ENCODE data around the gene ABL2.

The ABL2 gene

DNA sequence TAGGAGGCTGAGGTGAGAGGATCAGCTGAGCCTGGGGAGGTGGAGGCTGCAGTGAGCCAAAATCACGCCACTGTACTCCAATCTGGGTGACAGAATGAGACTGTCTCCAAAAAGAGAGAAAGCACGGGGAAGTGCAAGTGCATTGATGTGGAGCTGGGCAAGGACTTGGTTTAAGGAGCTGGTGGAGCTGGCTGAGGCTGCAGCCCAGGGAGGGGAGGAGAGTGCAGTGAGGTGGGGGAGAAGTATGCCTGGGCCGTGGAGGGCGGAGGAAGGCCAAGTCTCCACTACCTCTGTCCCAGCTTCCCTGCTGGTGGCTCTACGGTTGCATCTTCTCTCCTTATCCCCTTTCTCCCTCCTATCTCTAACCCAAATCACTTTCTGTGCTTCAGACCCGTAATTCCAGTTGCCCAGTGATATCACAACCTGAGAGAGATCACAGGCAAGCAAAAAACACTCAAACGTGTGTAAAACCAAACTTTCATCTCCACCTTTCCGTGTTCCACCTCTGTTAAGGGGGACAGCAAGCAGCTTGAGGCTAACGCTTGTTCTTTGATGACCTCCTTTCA, 136.5 kb downstream of the ABL2 start:
- no peak for DNase-seq (ENCODE audit: low read depth)

DNA sequence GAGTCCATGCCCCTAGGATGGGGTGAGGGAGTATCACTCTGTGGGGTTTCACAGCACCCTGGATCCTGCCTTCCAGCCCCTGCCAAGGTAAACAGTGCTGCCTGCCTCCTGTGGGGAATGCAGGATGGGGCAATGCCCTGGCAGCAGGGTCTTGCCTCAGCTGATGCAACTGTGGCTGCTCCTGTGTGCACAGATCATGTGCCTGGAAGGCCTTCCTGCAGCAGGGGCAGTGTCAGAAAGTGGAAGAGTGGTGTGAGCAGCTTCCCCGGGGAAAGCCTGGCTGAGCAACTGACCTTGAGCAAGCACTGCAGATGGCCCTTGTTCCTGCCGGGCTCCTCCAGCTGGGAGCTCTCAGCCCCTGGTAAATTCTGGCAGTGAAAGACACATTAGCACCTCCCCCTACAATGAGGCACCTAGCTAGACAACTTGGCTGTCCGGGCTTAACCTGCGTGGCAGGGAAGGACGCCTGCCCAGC, 137.7 kb downstream of the ABL2 start:
- peak; percentile 82 for DNase-seq (ENCODE audit: low read depth)

DNA sequence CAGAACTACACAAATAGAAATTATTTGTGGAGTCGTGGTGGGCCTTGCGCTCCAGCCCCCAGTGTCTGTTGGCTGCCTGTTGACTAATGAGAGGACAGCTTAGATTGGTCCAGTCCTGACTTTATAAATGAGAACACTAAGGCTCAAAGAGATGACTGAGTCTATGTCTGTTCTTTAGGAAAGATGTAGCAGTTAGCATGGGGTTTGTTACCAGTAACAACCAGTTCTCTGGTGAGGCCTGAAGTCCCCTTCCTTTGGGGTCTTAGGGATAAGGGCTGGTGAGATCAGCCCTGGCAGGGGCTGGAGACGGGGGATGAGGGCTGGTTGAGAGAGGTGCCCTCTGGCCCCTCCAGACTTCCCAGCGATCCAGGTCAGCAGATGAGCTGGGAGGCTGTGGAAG, 138.6 kb downstream of the ABL2 start:
- DNase-seq (ENCODE audit: low read depth), result no peak

DNA sequence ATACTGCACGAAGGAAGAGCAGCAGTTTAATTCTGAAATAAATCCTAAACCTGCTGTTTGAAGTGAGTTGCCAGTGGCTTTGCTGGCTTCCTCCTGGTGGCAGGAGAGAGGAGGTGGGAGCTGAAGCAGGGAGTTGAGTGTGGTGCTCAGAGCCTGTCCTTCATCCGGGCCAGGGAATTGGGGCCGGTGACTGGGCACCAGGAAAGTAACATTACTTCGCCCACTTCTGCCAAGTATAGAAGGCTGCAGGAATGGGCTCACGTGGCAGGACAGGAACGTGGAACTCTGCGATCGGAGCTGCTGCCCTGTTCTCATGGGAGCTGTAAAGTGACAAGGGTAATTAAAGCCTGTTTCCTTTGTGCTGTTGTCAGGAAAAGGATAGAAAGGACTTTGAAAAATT, 139.0 kb downstream of the ABL2 start:
- no peak for DNase-seq (ENCODE audit: low read depth)

DNA sequence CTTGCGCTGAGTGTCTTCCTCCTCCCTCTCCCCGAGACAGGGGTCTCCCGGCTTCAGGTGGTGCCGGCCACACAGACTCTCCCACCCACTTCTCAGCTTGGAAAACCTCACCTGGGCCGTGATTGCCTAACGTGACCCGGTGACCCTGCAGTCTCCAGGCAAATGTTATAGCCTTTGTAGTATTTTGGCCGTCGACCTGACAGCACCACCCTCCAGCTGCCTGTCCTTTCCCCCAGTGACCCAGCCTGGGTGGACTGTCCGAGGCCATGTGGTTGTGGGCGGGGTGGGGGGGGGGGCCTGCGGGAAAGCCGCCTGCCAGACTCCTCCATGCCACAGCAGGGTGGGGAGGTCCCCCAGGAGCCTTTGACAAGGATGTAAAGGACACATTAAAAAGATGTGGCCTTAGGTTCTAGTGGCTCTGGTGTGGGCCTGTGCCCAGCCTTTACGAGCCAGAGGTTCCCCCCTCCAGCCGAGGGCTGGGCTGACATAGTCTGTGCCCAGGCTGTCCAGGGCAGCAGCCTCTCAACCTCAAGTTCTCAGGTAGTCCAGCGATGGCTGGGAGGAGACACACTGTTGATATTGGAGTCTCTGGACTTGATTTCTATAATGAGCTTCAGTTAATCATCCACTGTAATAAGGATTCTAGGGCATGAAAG, 139.5 kb downstream of the ABL2 start:
- DNase-seq (ENCODE audit: low read depth), result no peak

DNA sequence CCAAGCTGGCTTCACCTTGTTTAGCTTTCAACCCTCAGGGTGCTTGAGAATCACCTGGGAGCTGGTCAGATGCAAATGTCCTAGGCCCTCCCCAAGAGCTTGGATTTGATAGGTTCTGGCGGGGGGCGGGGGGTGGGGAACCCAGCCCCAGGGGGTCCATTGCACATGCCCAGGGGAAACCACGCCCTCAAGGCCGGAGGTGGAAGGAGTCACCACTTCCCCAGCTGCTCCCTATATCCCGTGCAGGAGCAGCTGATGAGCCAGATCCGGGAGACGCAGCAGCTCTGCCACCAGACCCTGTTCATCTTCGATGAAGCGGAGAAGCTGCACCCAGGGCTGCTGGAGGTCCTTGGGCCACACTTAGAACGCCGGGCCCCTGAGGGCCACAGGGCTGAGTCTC, 141.8 kb downstream of the ABL2 start:
- DNase-seq (ENCODE audit: low read depth), result no peak

DNA sequence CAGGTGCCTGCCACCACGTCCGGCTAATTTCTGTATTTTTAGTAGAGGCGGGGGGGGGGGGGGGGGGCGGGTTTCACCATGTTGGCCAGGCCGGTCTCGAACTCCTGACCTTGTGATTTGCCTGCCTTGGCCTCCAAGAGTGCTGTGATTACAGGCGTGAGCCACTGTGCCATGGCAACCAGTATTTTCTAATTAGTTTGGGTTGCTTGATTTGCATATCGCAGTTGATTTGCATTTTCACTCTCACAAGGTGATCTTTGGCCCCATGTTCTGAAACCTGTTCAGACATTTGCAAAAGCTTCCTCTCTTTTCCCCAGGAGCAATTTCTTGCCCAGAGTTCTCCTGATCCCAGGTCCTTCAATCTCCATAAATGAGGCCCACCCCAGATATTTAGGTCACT, 145.9 kb downstream of the ABL2 start:
- DNase-seq (ENCODE audit: low read depth), result no peak

DNA sequence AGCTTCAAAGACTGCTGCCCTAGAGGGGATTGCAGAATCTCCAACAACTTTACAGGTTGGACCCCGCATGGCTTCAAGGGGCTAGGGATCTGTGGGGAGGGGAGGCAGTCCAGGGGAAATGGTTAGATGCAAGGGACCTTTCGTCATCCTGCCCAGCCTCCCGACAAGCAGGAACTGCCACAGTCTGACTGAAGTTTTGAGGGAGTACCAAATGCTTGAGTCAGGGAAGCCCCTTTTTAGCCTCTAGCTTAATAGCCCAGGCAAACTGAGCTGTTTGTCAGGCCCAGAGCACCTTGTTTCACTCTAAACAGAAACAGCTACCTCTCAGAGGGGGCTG, 146.5 kb downstream of the ABL2 start:
- peak; percentile 15 for DNase-seq (ENCODE audit: low read depth)

DNA sequence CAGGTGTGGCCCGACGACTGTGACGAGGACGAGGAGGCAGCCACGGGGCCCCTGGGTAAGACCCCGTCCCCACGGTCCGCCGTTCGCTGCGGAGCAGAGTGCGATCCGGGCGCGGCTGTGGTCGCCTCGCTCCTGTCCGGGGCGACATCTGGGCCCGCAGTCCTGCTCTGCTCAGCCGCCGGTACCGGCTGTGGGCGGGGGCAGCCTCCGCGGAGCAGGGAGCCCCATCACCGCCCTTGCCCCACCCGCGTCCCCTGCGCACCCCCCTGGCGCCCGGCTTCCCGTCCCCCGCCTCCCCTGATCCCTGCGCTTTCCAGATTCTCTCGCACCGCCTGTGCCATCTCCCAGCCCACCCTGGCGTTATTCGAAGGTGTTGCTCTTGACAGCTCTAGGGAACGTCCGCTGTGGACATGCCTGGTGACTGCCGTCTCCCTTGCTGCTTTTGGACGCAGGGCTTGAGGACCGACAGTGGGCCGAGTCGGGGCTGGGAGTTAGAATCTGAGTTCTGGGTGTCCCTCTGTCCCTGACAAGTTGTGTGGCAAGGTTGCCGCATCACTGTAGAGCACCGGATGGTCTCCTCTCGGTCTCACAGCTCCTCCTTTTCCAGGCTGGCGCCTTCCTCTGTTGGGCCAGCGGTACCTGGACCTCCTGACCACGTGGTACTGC, 147.0 kb downstream of the ABL2 start:
- no peak for DNase-seq (ENCODE audit: low read depth)

DNA sequence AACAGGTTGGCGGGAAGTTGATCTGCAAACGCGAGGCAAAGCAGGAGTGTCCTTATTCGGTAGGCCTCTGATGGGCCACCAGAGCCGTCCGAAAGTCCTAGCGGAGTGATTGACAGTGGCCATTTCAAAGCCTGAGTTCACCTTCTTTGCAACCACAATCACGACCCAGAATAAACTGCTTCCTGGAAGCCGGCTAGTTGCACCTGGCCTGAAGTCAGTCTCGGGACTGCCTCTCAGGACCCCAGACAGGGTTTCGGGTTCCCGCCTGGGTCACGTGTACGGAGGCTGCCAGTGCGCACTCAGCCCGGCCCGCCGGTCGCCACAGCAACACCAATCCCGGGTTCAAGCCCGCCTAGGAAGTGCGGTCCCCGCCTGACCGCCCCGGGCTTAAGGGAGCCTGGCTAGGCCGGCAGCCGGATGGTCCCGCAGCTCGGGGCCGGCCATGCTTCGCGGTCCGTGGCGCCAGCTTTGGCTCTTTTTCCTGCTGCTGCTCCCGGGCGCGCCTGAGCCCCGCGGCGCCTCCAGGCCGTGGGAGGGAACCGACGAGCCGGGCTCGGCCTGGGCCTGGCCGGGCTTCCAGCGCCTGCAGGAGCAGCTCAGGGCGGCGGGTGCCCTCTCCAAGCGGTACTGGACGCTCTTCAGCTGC, 147.7 kb downstream of the ABL2 start, which contains the start of gene TOR3A:
TOR3A (plus strand) TSS at position 384 of the 646 bp plus-strand sequence; CDS start at position 443, 59 bp downstream.
- DNase-seq (ENCODE audit: low read depth), result peak; percentile 84

DNA sequence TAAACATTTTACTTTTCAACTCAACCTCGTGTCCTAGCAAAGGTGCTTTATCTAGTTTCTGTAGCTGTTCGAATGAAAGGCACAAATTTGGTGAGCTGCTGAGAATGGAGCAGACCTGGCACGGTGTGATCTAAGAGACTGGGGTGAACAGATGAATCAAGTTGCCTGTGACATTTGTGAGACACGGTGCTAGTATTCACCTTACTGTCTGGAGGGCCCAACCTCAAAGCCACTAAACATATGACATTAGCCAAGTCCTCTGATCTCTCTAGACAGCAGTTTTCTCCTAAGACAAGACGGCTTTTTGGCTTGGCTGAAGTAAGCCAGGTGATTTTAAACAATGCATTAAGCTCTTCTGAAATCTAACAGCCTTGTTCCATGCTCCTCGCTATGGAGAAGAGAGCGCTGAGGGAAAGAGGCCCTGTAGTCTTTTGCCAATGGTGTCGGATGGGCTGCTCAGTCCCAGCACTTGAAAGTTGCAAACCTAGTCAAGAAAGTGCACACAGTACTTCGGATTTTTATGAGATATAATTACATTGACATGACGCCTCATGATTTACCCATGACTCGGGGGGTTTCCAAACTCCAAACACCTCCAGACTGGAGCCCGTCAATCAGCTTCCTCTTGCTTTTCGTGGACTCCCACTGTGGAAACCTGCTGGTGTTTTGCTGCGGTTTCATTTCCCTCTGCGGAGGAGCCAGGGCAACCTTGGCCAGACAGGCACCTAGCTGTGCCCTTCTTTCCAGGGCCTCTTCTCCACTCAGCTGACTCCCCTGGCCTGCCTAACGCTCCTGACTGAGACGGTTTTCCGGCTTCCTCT, 148.4 kb downstream of the ABL2 start:
- no peak for DNase-seq (ENCODE audit: low read depth)

DNA sequence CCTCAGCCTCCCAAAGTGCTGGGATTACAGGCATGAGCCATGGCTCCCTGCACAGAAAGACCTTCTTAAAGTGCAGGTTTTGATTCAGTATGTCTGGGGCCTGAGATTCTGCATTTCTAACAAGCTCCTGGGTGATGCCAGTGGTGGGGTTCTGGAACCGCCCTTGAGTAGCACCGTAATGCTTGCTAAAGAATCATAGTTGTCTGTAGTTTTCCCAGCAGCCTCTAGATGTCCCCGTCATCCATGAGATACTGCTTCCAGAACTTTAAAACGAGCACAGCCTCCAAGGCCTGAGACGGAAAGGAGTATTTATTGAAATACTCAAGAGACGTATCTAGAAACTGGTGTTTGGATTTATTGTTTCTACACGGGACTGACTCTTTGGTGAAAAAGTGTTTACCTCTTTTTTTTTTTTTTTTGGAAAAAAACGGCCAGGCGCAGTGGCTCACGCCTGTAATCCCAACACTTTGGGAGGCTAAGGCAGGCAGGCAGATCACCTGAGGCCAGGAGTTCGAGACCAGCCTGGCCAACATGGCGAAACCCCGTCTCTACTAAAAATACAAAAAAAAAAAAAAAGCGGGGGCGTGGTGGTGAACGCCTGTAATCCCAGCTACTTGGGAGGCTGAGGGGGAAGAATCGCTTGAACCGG, 150.2 kb downstream of the ABL2 start:
- DNase-seq (ENCODE audit: low read depth), result peak; percentile 82

DNA sequence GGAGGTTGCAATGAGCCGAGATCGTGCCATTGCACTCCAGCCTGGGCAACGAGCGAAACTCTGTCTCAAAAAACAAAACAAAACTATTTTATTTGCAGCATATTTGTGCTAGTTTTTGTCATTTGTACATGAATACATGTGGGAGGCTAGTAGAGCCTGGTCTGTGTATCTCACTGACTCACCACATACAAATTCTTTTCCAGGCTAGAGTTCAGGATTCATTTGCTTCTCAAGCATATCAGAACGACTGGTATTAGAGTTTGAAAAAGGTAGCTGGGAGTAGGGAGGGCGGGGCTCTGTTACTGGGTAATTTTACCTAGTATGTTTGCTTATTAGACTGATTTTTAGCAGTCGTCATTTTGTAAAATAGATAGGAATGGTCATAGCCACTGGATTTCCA, 152.1 kb downstream of the ABL2 start:
- DNase-seq (ENCODE audit: low read depth), result peak; percentile 88

DNA sequence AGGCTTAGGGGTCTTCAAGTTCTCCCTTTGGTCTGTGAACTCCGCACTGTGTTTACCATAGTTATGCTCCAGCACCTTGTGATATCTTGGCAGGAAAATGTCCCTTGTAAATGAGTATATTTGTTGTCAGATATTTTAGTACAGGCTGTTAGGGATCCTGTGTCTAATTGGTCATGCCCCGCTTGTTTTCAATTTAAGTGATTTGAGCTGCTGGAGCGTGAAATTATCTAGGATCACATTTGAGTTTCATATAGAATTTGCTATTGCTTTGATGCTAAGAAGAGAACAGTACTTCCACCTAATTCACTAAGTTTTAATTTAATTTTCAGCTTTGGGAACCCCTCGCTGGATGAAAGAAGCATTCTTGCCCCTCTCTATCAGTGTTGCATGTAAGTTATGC, 163.0 kb downstream of the ABL2 start:
- no peak for DNase-seq (ENCODE audit: low read depth)

DNA sequence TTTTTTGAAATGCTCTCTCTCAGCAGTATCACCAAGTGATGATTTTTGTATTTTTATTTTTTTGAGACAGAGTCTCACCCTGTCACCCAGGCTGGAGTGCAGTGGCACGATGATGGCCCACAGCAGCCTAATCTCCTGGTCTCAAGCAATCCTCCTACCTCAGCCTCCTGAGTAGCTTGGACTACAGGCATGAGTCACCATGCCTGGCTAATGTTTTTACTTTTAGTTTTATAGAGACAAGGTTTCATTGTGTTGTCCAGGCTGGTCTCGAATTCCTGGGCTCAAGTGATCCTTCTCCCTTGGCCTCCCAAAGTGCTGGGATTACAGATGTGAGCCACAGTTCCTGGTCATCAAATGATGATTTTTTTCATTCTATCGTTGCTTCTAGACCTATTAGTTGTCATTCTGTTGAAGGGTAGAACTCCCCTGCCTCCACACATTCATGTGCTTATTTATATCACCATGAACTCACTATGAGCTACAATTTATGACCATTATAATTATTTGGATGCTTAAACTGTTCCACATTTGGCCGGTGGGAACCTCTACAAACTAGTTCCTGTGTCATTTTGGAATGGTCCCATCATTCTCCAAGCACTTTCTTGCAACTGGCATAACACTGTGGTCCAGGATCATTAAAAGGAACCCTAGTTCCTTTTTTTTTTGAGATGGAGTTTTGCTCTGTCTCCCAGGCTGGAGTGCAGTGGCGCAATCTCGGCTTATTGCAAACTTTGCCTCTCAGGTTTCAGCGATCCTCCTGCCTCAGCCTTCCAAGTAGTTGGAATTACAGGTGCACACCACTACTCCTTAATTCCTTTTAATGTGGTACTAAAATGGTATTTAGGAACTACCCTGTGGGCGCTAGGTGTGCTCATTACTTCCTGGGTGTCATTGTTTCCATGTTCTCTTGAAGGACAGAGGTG, 167.9 kb downstream of the ABL2 start:
- DNase-seq (ENCODE audit: low read depth), result no peak

DNA sequence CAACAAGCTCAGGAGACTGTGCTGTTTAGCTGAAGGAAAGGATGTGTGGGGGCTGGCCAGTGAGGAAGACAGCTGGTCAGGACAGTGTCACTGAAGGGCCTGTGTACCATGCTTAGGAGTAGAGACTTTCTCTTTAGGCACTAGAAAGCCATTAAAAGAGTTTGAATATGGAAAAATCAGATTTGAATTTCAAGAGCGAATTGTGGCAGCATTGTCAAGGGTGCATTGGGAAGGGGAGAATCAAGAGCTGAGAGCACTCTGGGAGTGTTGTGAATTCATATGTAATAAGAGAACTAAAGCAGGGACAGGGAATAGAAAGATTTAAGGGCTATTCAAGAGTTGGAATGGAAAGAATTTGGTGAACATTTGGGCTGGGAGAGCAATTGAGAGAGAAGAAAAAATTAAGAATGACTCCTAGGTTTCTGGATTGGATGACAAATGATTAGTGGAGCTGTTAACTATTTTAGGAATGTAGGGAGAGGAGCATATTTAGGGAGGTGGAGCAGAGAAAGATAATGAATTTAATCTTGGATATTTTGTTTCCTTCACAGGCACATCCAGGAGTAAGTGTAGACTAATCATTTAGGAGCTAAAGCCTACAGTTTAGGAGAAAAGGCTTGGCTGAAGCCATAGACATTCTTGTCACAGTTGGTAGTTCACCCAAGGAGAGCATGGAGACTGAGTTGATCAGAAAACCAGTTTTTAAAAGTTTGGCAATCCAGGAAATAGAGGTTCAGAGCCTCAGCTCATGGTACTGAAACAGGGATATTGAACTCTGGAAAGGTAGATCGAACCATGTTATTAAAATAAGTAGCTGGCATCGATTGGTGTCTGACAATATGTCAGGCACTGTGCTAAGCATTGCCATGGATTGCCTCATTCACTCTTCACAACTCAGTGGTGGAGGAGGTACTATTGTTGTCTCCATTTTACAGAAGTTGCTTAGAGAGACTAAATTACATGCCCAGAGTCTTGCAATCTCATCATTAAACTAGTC, 170.7 kb downstream of the ABL2 start:
- no peak for DNase-seq (ENCODE audit: low read depth)

DNA sequence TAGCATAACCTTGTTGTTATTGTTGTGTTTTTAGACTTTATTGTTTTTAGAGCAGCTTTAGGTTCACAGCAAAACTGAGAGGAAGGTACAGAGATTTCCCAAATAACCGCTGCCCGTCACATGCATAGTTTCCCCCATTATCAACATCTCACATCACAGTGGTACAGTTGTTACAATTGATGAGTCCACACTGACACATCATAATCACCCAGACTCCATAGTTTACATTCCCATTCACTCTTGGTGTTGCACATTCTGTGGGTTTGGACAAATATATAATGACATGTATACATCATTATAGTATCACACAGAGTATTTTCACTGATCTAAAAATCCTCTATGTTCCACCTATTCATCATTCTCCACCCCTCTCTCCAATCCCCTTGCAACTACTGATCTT, 173.5 kb downstream of the ABL2 start:
- DNase-seq (ENCODE audit: low read depth), result no peak

DNA sequence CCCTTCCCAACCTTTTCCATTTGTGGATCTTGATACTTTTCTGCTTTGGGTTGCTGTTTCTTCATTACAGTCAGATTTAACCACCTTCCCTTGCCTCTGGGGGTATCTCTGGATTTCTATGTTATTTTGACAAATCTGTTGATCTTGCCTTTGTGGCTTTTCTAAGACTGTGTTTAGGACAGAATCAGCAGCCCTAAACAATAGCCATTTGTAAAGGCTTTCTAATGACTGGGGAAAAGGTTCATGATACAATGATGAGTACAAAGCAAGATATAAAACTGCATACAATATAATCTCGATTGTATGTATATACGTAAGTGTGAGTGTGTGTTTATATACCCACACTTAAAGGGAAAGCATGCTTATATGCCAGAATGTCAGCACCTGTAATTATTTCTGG, 176.0 kb downstream of the ABL2 start:
- DNase-seq (ENCODE audit: low read depth), result no peak

DNA sequence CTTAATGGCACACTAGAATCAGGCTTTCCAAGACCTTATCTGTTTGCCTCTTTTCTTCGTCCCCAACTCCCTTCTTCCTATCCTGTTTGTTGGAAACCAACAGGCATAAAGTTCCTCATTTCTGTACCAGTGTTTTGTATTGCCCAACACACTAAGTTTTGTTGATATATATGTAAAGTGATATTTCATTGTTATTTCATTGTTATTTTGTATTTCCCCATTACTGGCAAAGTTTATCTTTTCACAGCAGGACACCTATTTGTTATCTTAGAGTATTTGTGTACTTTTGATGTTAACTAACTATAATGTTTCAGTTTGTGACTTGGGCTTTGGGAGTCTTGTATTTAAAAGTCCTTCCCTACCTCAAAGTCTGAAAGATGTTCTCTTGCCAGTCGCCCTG, 176.7 kb downstream of the ABL2 start:
- DNase-seq (ENCODE audit: low read depth), result no peak
